ENCODE data around the gene MYCL.

The MYCL gene

GRCh38 chr1:39847940-39848339 lies 53.8 kb downstream of the MYCL start:
- no peak for TF ChIP-seq CTCF (IDR thresholded peaks at IDR 0.05; ENCODE audit: low read depth, low read length)
- no peak overlapping the region for H3K4me3 ChIP-seq (ENCODE audit: low read depth, low read length)

GRCh38 chr1:39846796-39847195 lies 54.9 kb downstream of the MYCL start:
- H3K4me3 ChIP-seq (ENCODE audit: low read depth, low read length): no peak overlapping the region
- TF ChIP-seq CTCF (IDR thresholded peaks at IDR 0.05; ENCODE audit: low read depth, low read length): no peak

- no peak for TF ChIP-seq CTCF (IDR thresholded peaks at IDR 0.05; ENCODE audit: low read depth, low read length)
- 0 out of 2 replicates have a peak overlapping the region, but pooled peaks have one; percentile 5 for H3K4me3 ChIP-seq (ENCODE audit: low read depth, low read length)
Measured at GRCh38 chr1:39845569-39846566, 55.8 kb downstream of the MYCL start.
